Sciatic nerve (tissue), 2 donors: Measurements from ENCODE around the gene MSMO1. TPM values are rescaled to one million over a fixed set of nuclear protein-coding genes. Genes with fewer than 3 reads are reported as not detected.
A peak's percentile ranks its signal among the peaks of the same experiment; 100 is the strongest.

ENCODE experiments used
- ATAC-seq: fragments of 200-7000 bp; cut with Tn5 transposase; one replicate; pipeline ENCODE4 v1.9.1; 2020; ENCODE audit warnings: mild to moderate bottlenecking, moderate library complexity
- DNase-seq: peaks from one replicate; pipeline ENCODE4 v3.0.0-alpha.2; 2020; ENCODE audit warnings: low spot score
- intact Hi-C: fragments of 100-400 bp; cut with DNase I; formaldehyde crosslinking; loops from one replicate; pipeline ENCODE4 v1.14.2; 2022
- total RNA-seq: library from RNA; stranded (reverse); fragmentation: NEBNext Ultra II Directional; extraction: Animal tissue kit (Norgen Biotek cat#: 25700); gene quantifications from one replicate; pipeline ENCODE4 v1.2.1, GENCODE V29; 2021
- donor health status: DM: no; HTN: no; CAD: no.
- donor health status: DM: no; HTN: no; CAD: no.

MSMO1 gene
- total RNA-seq, 1 donor from 2014 or later: 114 TPM

DNA sequence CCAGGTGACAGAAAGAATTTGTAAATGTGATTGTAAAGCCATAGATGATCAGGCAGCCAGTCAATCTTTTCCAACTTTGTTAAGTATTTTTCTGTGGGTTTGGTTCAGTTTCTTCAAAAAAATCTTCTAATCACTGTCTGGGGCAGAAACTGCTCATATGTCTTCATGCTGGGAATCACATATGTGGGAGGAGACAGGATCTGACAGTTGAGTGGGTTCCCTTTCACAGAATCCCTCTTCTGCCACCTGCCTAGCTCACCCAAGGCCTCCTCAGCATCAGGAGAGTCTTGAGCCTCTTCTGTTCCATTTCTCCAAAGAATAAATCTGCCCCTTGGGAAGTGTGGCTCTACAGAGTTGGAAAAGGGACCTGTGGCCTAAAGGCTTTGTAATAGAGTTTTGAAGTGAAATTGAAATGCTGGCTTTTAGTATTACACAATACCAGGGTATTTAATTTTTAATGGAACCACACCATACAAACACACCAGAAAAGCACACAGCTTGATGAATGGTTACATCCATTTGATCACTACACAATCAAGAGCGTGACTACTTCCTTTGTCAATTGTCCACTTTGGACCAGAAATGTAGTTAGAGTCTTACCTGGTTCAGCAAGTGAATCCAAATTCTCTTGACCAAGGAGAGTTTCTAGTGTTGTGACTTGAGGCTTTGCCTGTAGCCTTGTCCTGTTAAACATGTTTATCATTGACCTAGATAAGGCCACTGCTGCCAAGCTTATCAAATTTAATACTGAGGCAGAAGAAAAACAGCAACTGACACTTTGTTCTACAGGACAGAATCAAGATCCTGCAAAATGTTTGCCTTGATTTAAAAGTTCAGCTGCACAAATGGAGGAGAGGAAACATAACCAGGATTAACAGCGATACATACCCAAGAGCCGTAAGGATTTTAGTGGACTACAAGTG is 20.4 kb downstream of the MSMO1 start:
- DNase-seq (no peak), ATAC-seq (no peak)
- intact Hi-C loops: no loop called here

DNA sequence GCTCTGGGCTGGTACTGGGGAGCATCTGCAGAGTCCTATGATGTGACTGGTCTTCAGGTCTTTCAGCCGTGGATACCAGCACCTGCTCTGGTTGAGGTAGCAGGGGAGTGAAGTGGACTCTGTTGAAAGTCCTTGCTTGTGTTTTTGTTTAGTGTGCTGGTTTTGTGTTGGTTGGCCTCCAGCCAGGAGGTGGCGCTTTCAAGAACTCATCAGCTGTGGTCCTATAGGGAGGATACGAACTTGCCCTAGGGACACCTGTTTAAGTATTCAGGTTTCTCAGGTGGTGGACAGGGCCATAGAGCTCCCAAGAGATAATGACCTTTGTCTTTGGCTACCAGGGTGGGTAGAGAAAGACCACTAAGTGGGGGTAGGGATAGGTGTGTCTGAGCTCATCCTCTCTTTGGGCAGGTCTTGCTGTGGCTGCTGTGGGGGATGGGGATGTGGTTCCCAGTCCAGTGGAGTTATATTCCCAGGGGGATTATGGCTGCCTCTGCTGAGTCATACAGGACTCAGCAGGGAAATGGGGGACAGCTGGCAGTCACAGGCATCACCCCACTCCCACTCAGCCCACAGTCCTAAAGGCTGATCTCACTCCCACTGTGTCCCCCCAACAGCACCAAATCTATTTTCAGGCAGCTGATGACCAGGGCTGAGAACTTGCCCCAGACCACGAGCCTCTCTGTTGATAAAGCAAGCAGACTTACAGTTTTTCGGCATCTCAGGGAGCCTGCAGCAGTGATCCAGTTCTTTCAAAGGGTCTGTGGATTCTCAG is 24.1 kb downstream of the MSMO1 start:
- no peak for ATAC-seq
- intact Hi-C loops: no loop called here

DNA sequence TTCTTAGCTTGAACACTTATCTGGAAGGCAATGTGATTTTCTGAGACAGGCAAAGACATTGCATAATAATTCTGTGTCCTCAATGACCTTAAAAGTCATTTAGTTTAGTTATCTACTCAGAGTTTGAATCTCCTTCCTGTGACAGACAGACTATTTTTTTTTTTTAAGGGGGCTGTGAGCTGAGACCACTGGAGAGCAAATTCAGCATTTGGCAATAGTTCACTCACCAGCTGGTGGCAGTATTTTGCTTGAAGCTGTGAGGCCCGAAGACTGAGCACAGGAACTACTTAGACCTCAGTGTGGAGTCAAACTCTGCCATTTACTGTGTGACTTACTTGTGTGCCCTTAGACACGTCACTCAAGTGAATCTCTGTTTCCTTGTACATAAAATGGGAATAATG is 28.4 kb downstream of the MSMO1 start:
- intact Hi-C loops: no loop called here
- ATAC-seq (no peak), DNase-seq (no peak)

More for the DNA sequence above, 24.1 kb downstream of the MSMO1 start:
- DNase-seq: no peak

DNA sequence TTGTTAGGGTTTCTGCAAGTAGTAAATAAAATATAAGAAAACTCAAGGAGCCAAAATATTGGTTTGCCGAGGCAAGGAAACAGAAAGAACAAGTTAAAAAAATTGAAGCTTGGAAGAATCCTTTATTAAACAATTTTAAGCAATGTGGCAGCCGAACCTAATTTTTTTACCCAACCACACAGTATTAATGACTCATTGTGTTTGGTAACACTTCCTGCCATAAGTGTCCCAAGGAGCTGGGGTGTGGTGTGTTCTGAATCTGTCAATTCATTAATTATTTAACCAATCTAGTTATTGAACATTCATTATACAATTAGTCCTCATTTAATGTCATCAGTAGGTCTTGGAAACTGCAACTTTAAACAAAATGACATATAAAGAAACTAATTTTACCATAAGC is 32.0 kb downstream of the MSMO1 start:
- intact Hi-C loops: no loop called here
- peak; percentile 71 for ATAC-seq
- no peak for DNase-seq

DNA sequence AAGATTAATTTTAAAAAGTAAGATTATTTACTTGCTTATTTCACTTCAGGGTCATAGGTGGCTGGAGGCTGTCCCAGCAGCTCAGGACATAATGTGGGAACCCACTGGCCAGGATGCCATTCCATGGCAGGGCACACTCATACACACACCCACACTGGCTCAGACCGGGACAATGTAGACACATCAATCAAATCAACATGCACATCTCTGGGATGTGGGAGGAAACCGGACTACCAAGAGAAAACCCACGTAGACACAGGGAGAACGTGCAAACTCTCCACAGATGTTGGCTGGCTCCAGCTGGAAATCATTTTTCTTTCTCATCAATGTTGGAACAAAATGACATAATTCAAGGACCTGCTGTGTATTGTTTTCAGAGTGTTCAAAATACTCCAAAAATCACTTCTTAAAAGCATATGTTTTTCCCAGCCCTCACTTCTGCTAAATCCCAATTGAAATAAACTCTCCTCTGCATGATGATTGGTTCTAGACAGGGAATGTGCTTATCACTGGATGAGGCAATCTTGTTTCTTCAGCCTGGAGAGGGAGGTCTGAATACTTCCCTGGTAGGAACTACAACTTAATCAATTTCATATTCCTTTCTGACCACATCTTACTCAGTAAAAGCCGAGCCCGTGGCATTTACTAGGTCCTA is 32.7 kb downstream of the MSMO1 start:
- intact Hi-C loops: no loop called here
- peak; percentile 78 for ATAC-seq
- DNase-seq: no peak

DNA sequence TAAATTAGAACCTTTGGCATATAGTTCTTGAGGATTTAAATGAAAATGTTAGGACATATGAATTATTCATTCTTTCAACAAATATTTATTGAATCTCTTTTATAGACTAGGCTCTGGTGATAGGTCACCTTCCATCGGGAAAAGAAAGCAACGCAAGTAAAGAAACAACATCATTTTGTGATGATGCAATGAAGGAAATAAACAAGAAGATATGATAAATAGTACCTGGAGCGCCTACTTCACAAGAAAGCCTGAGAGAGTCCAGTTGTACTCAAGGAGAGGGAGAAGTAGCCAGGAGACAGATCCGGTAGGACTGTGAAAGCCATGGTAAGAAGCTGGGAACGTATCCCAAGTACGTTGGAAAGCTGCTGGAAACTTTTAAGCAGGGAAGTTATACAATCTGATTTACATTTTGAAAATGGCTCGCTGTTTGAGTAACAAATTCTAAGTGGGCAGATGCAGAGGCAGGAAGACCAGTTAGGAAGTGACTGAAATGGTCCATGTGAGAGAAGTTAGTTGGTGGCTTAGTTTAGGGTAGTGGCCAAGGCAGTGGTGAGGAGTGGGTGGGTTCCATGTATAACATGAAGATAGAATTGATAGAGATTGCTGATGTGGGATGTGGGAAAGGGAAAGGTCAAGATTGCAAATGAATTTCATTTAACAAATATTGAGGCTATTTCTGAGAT is 33.7 kb downstream of the MSMO1 start:
- intact Hi-C loops: no loop called here
- no peak for DNase-seq
- ATAC-seq: no peak

DNA sequence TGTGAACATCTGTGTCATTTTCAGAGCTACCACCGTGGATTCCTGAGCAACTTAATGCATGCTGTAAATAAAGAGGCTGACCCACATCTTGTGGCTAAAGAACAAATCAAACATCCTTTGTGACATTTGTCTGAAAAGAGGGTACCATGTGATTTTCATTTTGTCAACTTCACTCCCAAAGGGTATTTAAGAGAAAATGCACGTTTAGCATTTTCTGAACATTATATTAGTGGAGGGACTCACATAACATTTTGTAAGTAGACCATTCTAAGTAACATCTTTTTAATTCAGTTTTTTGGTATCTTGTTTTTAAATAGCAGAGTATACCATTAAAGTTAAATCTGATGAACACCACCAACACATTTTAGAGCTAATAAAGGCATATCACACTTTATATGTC is 34.3 kb downstream of the MSMO1 start:
- intact Hi-C loops: no loop called here
- no peak for DNase-seq

DNA sequence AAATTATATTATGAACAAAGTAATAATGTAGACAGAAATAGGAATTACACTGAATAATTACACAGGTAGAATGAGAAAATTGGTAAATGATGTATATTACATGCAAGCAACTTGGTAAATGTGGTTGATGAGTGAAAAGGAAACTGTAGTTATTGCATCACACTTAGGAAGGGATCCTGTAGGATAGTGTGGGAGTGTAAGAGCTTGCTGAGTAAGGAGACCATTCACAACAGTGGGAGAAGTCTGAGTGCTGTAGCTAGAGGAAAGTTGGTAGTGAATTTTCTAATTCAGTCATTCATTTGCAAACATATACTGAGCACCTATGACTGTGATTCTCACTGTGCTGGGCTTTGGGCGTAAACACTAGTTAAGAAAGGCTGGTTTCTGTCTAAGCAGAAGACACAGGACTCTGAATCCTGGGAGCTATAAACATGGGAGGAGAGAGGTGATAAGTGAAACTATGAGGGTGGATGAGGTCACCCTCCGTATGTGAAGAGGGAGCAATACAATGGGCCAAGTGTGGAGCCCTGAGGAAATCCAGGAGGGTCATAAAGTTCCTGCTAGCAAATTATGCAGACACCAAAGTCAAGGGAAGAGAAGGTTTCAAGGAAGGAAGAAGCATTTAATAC is 37.1 kb downstream of the MSMO1 start:
- intact Hi-C loops: no loop called here
- ATAC-seq (no peak), DNase-seq (no peak)

More for the DNA sequence above, 34.3 kb downstream of the MSMO1 start:
- ATAC-seq: no peak

DNA sequence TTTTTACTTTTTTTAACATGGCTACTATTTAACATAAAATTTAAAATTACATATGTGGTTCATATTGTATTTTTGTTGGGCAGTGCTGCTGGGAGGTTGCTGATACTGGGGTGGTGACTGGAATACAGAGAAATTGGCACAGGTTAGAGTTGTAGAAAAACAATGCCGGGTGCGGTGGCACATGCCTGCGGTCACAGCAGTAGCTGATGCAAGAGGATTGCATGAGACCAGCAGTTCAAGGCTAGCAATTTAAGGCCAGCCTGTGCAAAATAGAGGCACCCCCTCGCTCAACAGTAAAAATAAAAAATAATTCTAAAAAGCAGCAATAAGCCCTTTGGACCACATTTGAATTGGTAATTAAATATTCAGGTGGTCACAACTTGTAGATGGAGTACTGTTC is 39.6 kb downstream of the MSMO1 start:
- intact Hi-C loops: no loop called here
- ATAC-seq: no peak

DNA sequence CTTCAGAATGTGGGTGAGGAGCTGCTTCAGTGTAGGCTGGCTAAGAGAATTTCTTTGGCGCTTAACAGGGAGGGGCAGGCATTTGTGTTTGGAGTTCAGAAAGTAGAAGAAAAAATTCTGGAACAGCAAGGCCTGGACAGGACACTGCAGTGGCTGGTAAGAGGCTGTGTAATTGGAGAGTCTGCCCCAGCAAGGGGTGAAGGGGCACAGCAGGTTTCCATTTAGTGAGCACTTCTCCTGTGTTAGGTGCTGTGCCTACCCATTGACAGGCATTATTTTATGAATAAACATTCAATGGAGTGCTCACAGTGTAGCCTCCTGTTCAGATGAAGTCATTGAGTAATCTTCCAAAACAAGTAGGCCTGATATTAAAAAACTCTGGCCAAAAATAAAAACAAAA is 40.6 kb downstream of the MSMO1 start:
- intact Hi-C loops: no loop called here
- DNase-seq (no peak), ATAC-seq (no peak)

More for the DNA sequence above, 39.6 kb downstream of the MSMO1 start:
- no peak for DNase-seq

DNA sequence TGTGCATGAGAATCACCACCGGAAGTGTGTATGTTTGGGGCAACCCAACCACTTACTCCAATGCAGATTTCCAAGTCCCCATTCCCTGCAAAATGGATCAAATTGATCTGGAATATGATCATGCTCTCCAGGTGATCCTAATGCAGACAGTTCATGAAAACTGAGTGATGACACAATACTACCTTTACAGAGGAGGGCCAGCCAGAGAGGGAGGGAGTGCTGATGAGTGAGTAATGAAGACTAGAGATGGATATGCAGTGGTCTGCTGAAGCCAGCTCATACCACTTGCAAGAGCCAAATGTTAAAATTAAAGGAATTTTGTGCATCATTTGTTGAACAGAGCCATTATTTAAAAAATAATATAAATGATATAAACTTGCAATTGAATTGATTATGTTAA is 41.1 kb downstream of the MSMO1 start:
- ATAC-seq: no peak
- intact Hi-C loops: no loop called here
- DNase-seq: no peak

DNA sequence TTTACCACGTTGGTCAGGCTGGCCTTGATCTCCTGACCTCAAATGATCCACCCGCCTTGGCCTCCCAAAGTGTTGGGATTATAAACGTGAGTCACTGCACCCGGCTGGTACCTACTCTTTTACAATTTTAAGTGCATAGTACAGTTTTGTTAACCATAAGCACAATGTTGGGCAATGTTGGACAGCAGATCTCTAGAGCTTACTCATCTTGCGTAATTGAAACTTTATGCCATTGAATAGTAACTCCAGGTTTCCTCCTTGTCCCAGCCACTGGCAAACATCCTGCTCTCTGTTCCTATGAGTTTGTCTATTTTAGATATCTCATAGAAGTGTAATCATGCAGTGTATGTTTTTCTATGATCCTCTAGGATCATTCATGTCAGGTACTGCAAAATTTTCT is 42.1 kb downstream of the MSMO1 start:
- ATAC-seq (no peak), DNase-seq (no peak)
- intact Hi-C loops: no loop called here

DNA sequence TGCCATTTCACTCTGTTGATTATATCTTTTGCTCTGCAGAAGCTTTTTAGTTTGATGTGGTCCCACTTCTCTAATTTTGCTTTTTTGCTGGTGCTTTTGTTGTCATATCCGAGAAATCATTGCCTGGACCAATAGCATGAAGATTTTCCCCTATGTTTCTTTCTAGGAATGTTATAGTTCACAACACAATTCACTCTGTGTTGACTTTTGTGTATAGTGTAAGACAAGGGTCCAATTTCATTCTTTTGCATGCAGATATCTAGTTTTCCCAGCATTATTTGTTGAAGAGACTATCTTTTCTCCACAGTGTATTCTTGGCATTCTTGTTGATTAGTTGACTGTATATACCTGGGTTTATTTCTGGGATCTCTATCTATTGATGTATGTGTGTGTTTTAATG is 43.1 kb downstream of the MSMO1 start:
- no peak for DNase-seq
- ATAC-seq: no peak
- intact Hi-C loops: no loop called here

DNA sequence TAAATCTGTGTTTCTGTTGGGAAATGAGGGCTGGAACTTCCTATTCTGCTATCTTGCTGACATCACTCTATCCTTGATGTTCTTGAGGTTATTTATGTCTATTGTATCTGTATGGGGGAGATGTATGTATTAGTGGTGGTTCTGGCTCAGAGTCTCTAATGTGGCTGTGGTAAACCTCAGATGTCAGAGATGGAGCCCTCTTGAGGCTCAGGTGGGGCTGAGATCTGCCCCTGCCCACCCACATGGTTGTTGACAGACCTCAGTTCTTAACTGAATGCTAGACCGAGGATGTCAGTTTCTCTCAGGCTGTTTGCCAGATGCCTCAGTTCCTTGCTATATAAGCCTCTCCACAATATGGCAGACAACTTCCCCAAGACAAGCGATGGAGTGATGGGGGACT is 48.0 kb downstream of the MSMO1 start:
- DNase-seq (no peak), ATAC-seq (no peak)
- intact Hi-C loops: no loop called here

DNA sequence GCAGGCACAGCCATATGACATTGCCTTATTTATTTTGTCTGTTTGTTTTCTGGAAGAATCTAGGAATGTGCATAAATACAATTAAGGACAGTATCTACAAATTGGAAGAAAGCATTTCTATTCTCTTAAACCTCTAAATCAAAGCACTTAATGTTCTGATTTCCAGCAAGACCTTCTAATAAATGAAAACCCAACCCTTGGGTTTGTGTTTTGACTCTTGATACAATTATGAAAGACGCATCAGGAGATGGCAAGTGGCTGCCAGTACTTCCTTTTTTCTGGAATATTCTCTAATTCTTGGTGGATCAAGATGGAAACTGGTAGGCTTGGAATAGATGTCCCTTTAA is 50.9 kb downstream of the MSMO1 start:
- ATAC-seq (no peak), DNase-seq (no peak)
- intact Hi-C loops: no loop called here

DNA sequence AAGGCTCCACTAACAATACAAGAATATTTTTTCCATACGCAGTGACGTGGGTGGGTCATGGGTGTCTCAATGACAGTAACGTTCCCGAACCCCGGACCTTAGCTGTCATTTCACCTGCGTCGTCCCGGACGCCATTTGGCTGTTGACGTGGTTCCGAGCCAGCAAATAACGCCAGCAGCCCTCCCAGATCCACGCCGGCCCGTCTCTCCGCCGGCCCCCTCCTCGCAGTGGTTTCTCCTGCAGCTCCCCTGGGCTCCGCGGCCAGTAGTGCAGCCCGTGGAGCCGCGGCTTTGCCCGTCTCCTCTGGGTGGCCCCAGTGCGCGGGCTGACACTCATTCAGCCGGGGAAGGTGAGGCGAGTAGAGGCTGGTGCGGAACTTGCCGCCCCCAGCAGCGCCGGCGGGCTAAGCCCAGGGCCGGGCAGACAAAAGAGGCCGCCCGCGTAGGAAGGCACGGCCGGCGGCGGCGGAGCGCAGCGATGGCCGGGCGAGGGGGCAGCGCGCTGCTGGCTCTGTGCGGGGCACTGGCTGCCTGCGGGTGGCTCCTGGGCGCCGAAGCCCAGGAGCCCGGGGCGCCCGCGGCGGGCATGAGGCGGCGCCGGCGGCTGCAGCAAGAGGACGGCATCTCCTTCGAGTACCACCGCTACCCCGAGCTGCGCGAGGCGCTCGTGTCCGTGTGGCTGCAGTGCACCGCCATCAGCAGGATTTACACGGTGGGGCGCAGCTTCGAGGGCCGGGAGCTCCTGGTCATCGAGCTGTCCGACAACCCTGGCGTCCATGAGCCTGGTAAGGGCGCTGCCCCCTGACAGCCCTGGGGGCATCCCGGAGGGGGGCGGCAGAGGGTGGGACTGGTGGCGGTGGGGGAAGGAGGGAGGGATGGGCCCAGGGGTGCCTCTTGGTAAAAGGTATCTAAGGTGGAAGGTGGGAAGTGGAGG is 51.5 kb downstream of the MSMO1 start, which contains the start of gene CPE:
Gene CPE (plus strand): TSS at position 264 of the 933 bp plus-strand sequence. CDS start 214 bp downstream, at position 478.
- intact Hi-C loops: no loop called here
- DNase-seq (peak; percentile 78), ATAC-seq (peak; percentile 96)

DNA sequence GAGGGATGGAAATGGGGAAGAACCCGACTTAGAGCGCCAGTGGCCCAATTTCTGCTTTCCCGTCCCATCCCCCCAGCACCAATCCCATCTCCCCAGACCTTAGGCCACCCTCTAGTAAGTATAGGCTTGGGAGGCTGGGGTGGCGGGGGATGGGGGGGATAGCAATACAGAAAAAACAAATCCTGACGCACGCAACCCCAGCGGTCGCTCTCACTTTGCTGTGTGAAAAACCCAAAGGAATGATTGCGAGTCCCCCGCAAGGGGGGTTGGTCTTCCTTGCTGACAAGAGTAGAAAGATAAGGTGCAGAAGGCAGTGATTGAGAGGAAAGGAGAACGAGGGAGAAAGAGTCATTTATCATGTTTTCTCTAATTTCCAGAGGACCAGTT is 52.2 kb downstream of the MSMO1 start:
- intact Hi-C loops: no loop called here
- no peak for DNase-seq
- peak; percentile 47 for ATAC-seq

DNA sequence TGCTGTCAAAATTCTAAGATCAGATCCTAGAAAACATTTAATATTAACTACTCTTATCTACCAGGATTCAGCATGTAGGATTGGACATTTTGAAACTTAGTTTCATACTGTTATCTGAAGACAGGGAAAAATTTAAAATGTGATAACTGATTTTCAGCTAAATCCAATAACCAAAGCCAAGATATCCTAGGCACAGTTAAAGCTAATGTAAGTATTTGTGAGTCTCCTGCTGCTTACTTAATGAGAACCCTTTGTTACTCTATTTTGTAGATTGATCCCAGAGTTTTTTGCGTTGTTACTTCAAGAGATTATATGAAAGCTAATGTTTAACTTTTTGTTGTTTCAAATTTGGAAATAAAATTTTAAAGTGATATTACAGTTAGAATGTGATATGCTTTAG is 53.3 kb downstream of the MSMO1 start:
- DNase-seq (no peak), ATAC-seq (no peak)
- intact Hi-C loops: no loop called here
